ENCODE results near the gene ARHGAP21.

The ARHGAP21 gene

GRCh38 chr10:24606021-24606420, 117.7 kb downstream of the ARHGAP21 start:
- H3K4me2 ChIP-seq (ENCODE audit: low read length): no peak overlapping the region
- H3K4me3 ChIP-seq (ENCODE audit: low read length): no peak overlapping the region
- H3K4me1 ChIP-seq (ENCODE audit: control insufficient read depth, low read length): no peaks in the 10 kb centered on the region

GRCh38 chr10:24605141-24605540, 118.5 kb downstream of the ARHGAP21 start:
- Histone ChIP-seq H3K79me2 (ENCODE audit: control insufficient read depth, low read length) (no peaks in the 10 kb centered on the region), H3K27me3 (ENCODE audit: control insufficient read depth, low read length) (no peaks in the 10 kb centered on the region), H3K4me2 (ENCODE audit: low read length) (no peak overlapping the region), H4K20me1 (ENCODE audit: control insufficient read depth, insufficient read depth, low read depth, low read length) (no peaks in the 10 kb centered on the region), H3K4me3 (ENCODE audit: low read length) (no peak overlapping the region), H3K27ac (ENCODE audit: low read depth, low read length) (no peak overlapping the region), H3F3A (ENCODE audit: control insufficient read depth, insufficient read depth) (no peaks in the 10 kb centered on the region), H3K36me3 (ENCODE audit: control insufficient read depth, low read length) (peaks cover 20% of the 10 kb centered on the region), H3K9me3 (ENCODE audit: control insufficient read depth, insufficient read depth, low read length) (no peaks in the 10 kb centered on the region), H3K4me1 (ENCODE audit: control insufficient read depth, low read length) (no peaks in the 10 kb centered on the region), H3K9me2 (replicated peaks; ENCODE audit: control insufficient read depth, low read length) (no peaks in the 10 kb centered on the region)
- TF ChIP-seq CTCF (IDR thresholded peaks at IDR 0.05; ENCODE audit: low read depth, low read length, poor library complexity, severe bottlenecking): no peak
- TF ChIP-seq EZH2phosphoT487 (IDR thresholded peaks at IDR 0.05; ENCODE audit: borderline replicate concordance, low read length): no peak

More at GRCh38 chr10:24606021-24606420, 117.7 kb downstream of the ARHGAP21 start:
- TF ChIP-seq EZH2phosphoT487 (IDR thresholded peaks at IDR 0.05; ENCODE audit: borderline replicate concordance, low read length) (no peak), CTCF (IDR thresholded peaks at IDR 0.05; ENCODE audit: low read depth, low read length, poor library complexity, severe bottlenecking) (no peak)
- H3K36me3 ChIP-seq (ENCODE audit: control insufficient read depth, low read length): peaks cover 13% of the 10 kb centered on the region
- no peaks in the 10 kb centered on the region for H4K20me1 ChIP-seq (ENCODE audit: control insufficient read depth, insufficient read depth, low read depth, low read length)
- no peaks in the 10 kb centered on the region for H3K9me3 ChIP-seq (ENCODE audit: control insufficient read depth, insufficient read depth, low read length)
- no peak overlapping the region for H3K27ac ChIP-seq (ENCODE audit: low read depth, low read length)
- no peaks in the 10 kb centered on the region for H3K79me2 ChIP-seq (ENCODE audit: control insufficient read depth, low read length)
- no peaks in the 10 kb centered on the region for H3K27me3 ChIP-seq (ENCODE audit: control insufficient read depth, low read length)
- no peaks in the 10 kb centered on the region for H3F3A ChIP-seq (ENCODE audit: control insufficient read depth, insufficient read depth)
- no peaks in the 10 kb centered on the region for H3K9me2 ChIP-seq (replicated peaks; ENCODE audit: control insufficient read depth, low read length)

GRCh38 chr10:24603333-24603732, 120.4 kb downstream of the ARHGAP21 start:
- Histone ChIP-seq H3K9me2 (replicated peaks; ENCODE audit: control insufficient read depth, low read length) (no peaks in the 10 kb centered on the region), H3K27ac (ENCODE audit: low read depth, low read length) (no peak overlapping the region), H3K27me3 (ENCODE audit: control insufficient read depth, low read length) (no peaks in the 10 kb centered on the region), H3K36me3 (ENCODE audit: control insufficient read depth, low read length) (peaks cover 31% of the 10 kb centered on the region), H4K20me1 (ENCODE audit: control insufficient read depth, insufficient read depth, low read depth, low read length) (no peaks in the 10 kb centered on the region), H3K79me2 (ENCODE audit: control insufficient read depth, low read length) (no peaks in the 10 kb centered on the region), H3K9me3 (ENCODE audit: control insufficient read depth, insufficient read depth, low read length) (no peaks in the 10 kb centered on the region), H3K4me2 (ENCODE audit: low read length) (no peak overlapping the region), H3K4me3 (ENCODE audit: low read length) (no peak overlapping the region), H3F3A (ENCODE audit: control insufficient read depth, insufficient read depth) (no peaks in the 10 kb centered on the region), H3K4me1 (ENCODE audit: control insufficient read depth, low read length) (no peaks in the 10 kb centered on the region)
- TF ChIP-seq EZH2phosphoT487 (IDR thresholded peaks at IDR 0.05; ENCODE audit: borderline replicate concordance, low read length): no peak
- TF ChIP-seq CTCF (IDR thresholded peaks at IDR 0.05; ENCODE audit: low read depth, low read length, poor library complexity, severe bottlenecking): no peak

Data from DOHH2 (cell line).